SK-N-SH treated with all-trans-retinoic acid at 6 μM for 48 hours (cell line): ENCODE data around the gene WNK1.

ENCODE experiments used
- ATAC-seq: fragments of 200-7000 bp; cut with Tn5 transposase; 3 replicates; pipeline ENCODE4 v1.9.1; 2020; ENCODE audit warnings: mild to moderate bottlenecking, moderate library complexity
- ARNTL ChIP-seq: fragments of 450-650 bp; formaldehyde crosslinking; IDR thresholded peaks from 2 replicates; pipeline ENCODE4 v1.5.0; 2020; ENCODE audit warnings: low read depth, mild to moderate bottlenecking, moderate library complexity, borderline replicate concordance
- BACH2 ChIP-seq: fragments of 250-450 bp; sonication (Bioruptor Pico); IDR thresholded peaks from 2 replicates; pipeline ENCODE4 v1.9.0; 2021; ENCODE audit warnings: mild to moderate bottlenecking, borderline replicate concordance
- CREB5 ChIP-seq: fragments of 250-450 bp; sonication (Bioruptor Pico); IDR thresholded peaks from 2 replicates; pipeline ENCODE4 v1.5.1; 2020; ENCODE audit warnings: low read depth, mild to moderate bottlenecking, moderate library complexity
- CSDC2 ChIP-seq: fragments of 250-450 bp; sonication (Bioruptor Pico); IDR thresholded peaks from 2 replicates; pipeline ENCODE4 v1.5.0; 2020; ENCODE audit warnings: mild to moderate bottlenecking, moderate library complexity
- CSRNP3 ChIP-seq: fragments of 250-450 bp; sonication (Bioruptor Pico); IDR thresholded peaks from 2 replicates; pipeline ENCODE4 v1.5.1; 2021; ENCODE audit warnings: mild to moderate bottlenecking, moderate library complexity
- ESRRG ChIP-seq: fragments of 250-450 bp; sonication (Bioruptor Pico); IDR thresholded peaks from 2 replicates; pipeline ENCODE4 v1.6.1; 2021; ENCODE audit warnings: mild to moderate bottlenecking
- ISL1 ChIP-seq: fragments of 250-450 bp; sonication (Bioruptor Pico); IDR thresholded peaks from 2 replicates; pipeline ENCODE4 v2.1.2; 2022; ENCODE audit warnings: mild to moderate bottlenecking, moderate library complexity
- OSR1 ChIP-seq: fragments of 250-450 bp; sonication (Bioruptor Pico); IDR thresholded peaks from 2 replicates; pipeline ENCODE4 v1.8.0; 2022; ENCODE audit warnings: moderate library complexity, mild to moderate bottlenecking, inconsistent platforms
- PATZ1 ChIP-seq: fragments of 250-450 bp; sonication (Bioruptor Pico); IDR thresholded peaks from 2 replicates; pipeline ENCODE4 v1.8.0; 2020; ENCODE audit warnings: mild to moderate bottlenecking, moderate library complexity, borderline replicate concordance
- POU6F1 ChIP-seq: fragments of 250-450 bp; sonication (Bioruptor Pico); IDR thresholded peaks from 2 replicates; pipeline ENCODE4 v1.8.0; 2021; ENCODE audit warnings: low read depth, mild to moderate bottlenecking, moderate library complexity, borderline replicate concordance
- PPARA ChIP-seq: fragments of 250-450 bp; sonication (Bioruptor Pico); IDR thresholded peaks from 2 replicates; pipeline ENCODE4 v1.5.0; 2020; ENCODE audit warnings: mild to moderate bottlenecking, borderline replicate concordance
- RARB ChIP-seq: fragments of 250-450 bp; sonication (Bioruptor Pico); IDR thresholded peaks from 2 replicates; pipeline ENCODE4 v1.8.0; 2021; ENCODE audit warnings: mild to moderate bottlenecking, moderate library complexity
- SNAI2 ChIP-seq: fragments of 250-450 bp; sonication (Bioruptor Pico); IDR thresholded peaks from 2 replicates; pipeline ENCODE4 v1.5.0; 2020; ENCODE audit warnings: mild to moderate bottlenecking, moderate library complexity
- TCF4 ChIP-seq: fragments of 250-450 bp; sonication (Bioruptor Pico); IDR thresholded peaks from 2 replicates; pipeline ENCODE4 v1.8.0; 2021; ENCODE audit warnings: mild to moderate bottlenecking, moderate library complexity, borderline replicate concordance
- TOX ChIP-seq: fragments of 250-450 bp; sonication (Bioruptor Pico); IDR thresholded peaks from 2 replicates; pipeline ENCODE4 v1.8.0; 2021; ENCODE audit warnings: mild to moderate bottlenecking, moderate library complexity, borderline replicate concordance
- TSHZ2 ChIP-seq: fragments of 250-450 bp; sonication (Bioruptor Pico); IDR thresholded peaks from 2 replicates; pipeline ENCODE4 v1.5.0; 2020; ENCODE audit warnings: mild to moderate bottlenecking, moderate library complexity
- ZC3H10 ChIP-seq: fragments of 250-450 bp; sonication (Bioruptor Pico); IDR thresholded peaks from 2 replicates; pipeline ENCODE4 v1.5.1; 2021; ENCODE audit warnings: mild to moderate bottlenecking, moderate library complexity
- ZFP3 ChIP-seq: fragments of 250-450 bp; sonication (Bioruptor Pico); IDR thresholded peaks from 2 replicates; pipeline ENCODE4 v1.5.0; 2020; ENCODE audit warnings: mild to moderate bottlenecking, moderate library complexity
- ZFP30 ChIP-seq: fragments of 450-650 bp; formaldehyde crosslinking; IDR thresholded peaks from 2 replicates; pipeline ENCODE4 v1.5.0; 2022; ENCODE audit warnings: mild to moderate bottlenecking, moderate library complexity
- ZNF70 ChIP-seq: fragments of 450-650 bp; formaldehyde crosslinking; IDR thresholded peaks from 2 replicates; pipeline ENCODE4 v1.5.0; 2020; ENCODE audit warnings: mild to moderate bottlenecking, moderate library complexity
- ZNF8 ChIP-seq: fragments of 450-650 bp; formaldehyde crosslinking; IDR thresholded peaks from 2 replicates; pipeline ENCODE4 v1.5.0; 2020; ENCODE audit warnings: mild to moderate bottlenecking, moderate library complexity

Gene WNK1

GRCh38 chr12:870378-870777 lies 118.0 kb downstream of the WNK1 start (continued):
- TF ChIP-seq TOX (CRISPR knock-in tag) (no peak), RARB (CRISPR knock-in tag) (no peak), ARNTL (CRISPR knock-in tag) (no peak), ZFP30 (CRISPR knock-in tag) (no peak)

GRCh38 chr12:873954-874353 lies 121.6 kb downstream of the WNK1 start:
- ATAC-seq, result peak; percentile 37
- no peak for TF ChIP-seq POU6F1
- no peak for TF ChIP-seq CREB5 (CRISPR knock-in tag)
- TF ChIP-seq PPARA (CRISPR knock-in tag), result no peak
- no peak for TF ChIP-seq ZC3H10 (CRISPR knock-in tag)
- no peak for TF ChIP-seq TCF4
- no peak for TF ChIP-seq ISL1 (CRISPR knock-in tag)
- no peak for TF ChIP-seq PATZ1 (CRISPR knock-in tag)
- no peak for TF ChIP-seq ESRRG (CRISPR knock-in tag)
- no peak for TF ChIP-seq SNAI2 (CRISPR knock-in tag)
- no peak for TF ChIP-seq ZFP3
- TF ChIP-seq ZNF8 (CRISPR knock-in tag), result no peak
- TF ChIP-seq BACH2 (CRISPR knock-in tag), result no peak
- no peak for TF ChIP-seq CSDC2
- no peak for TF ChIP-seq ZFP30 (CRISPR knock-in tag)
- TF ChIP-seq TOX (CRISPR knock-in tag), result no peak
- no peak for TF ChIP-seq ARNTL (CRISPR knock-in tag)
- no peak for TF ChIP-seq ZNF70 (CRISPR knock-in tag)
- TF ChIP-seq TSHZ2 (CRISPR knock-in tag), result no peak
- TF ChIP-seq OSR1 (CRISPR knock-in tag), result no peak
- no peak for TF ChIP-seq RARB (CRISPR knock-in tag)

- TF ChIP-seq OSR1 (CRISPR knock-in tag), result no peak
- no peak for TF ChIP-seq CSRNP3 (CRISPR knock-in tag)
- TF ChIP-seq SNAI2 (CRISPR knock-in tag), result no peak
- no peak for TF ChIP-seq POU6F1
- ATAC-seq, result no peak
Measured at GRCh38 chr12:879641-880040, 127.3 kb downstream of the WNK1 start.
